A375 (cell line): Measurements from ENCODE around the gene ADAT3. TPM values are rescaled to one million over a fixed set of nuclear protein-coding genes. Genes with fewer than 3 reads are reported as not detected.

ENCODE experiments used
- total RNA-seq: library from RNA; depleted of rRNA; stranded (reverse); fragments of >200 nt; shearing (Covaris generic); gene quantifications from 2 replicates; pipeline ENCODE4 v1.2.3, GENCODE V29; 2014; rRNA removed

ADAT3 gene
- 2.6 and 3.1 TPM in 2 replicates for total RNA-seq

GRCh38 chr19:1905110-1905862, at the start of gene ADAT3, which contains the start of gene SCAMP4:
TSS of gene ADAT3 (plus strand) at chr19:1905399. CDS start at chr19:1912048, 6,649 bp downstream.
TSS of gene SCAMP4 (plus strand) at chr19:1905399. CDS start at chr19:1915020, 9,621 bp downstream.

DNA sequence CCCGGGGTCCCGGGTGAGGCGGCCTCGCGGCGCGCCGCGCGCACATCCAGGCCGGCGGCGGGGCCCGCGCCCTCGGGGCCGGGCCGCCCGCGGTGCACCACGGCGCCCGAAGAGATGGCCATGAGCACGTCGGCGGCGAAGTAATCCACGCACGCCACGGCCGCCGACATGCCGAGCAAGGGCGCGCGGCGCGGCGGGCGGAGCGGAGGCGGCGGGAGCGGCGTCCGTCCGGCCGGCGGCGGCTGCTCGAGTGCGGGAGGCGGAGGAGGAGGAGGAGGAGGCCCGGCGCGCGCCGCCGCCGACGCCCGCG, 41.9 kb upstream of the ADAT3 start, which contains the start of gene KLF16:
Gene KLF16 (minus strand): TSS at position 252 of the 310 bp plus-strand sequence. CDS start 82 bp downstream, at position 170.

DNA sequence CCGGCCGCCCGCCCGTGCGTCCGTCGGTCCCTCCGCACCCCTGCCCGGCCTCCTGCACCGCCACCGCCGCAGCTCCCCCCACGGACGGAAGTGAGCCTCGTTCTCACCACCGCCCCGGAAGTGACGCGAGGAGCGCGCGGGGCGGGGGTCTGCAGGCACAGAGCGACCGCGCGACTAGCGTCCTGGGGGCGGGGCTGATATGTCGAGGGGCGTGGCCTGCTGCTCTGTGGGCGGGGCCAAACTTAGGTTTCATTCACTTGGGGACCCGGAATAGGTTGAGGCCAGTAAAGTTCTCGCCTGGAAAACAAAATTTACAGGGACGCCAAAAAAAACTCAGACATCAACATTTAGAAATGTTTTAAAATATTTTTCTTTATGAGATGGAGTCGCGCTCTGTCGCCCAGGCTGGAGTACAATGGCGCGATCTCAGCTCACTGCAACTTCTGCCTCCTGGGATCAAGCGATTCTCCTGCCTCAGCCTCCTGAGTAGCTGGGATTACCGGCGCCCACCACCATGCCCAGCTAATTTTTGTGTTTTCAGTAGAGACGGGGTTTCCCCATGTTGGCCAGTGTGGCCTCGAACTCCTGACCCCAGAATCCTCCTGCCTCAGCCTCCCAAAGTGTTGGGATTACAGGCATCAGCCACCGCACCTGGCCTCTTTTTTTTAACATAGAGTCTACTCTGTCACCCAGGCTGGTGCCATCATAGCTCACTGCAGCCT, 19.6 kb upstream of the ADAT3 start, which contains the start of gene ABHD17A:
Gene ABHD17A (minus strand): TSS at position 99 of the 722 bp plus-strand sequence. CDS start 3,930 bp downstream, outside the sequence.

GRCh38 chr19:1941146-1942077, 36.2 kb downstream of the ADAT3 start, which contains the start of gene CSNK1G2:
TSS of gene CSNK1G2 (plus strand) at chr19:1941172. CDS start at chr19:1969773, 28,601 bp downstream.

Other genes starting within 250 kb of the ADAT3 start
- gene ONECUT3, start 151.9 kb upstream of the ADAT3 start, total RNA-seq, result not detected in 2 replicates
- 1.5 and 1.7 TPM in 2 replicates for gene ATP8B3, start 93.1 kb upstream of the ADAT3 start, total RNA-seq
- gene REXO1, start 56.9 kb upstream of the ADAT3 start, total RNA-seq, result 17.4 and 20.0 TPM in 2 replicates
- 8.6 and 9.3 TPM in 2 replicates for gene KLF16, start 41.8 kb upstream of the ADAT3 start, total RNA-seq
- 72.0 and 73.1 TPM in 2 replicates for gene ABHD17A, start 19.9 kb upstream of the ADAT3 start, total RNA-seq
- gene SCAMP4, start within 50 bp of the ADAT3 start, total RNA-seq, result 29.7 and 37.5 TPM in 2 replicates
- gene CSNK1G2, start 35.8 kb downstream of the ADAT3 start, total RNA-seq, result 60.4 and 62.6 TPM in 2 replicates
- 39.4 and 44.9 TPM in 2 replicates for gene BTBD2, start 110.3 kb downstream of the ADAT3 start, total RNA-seq
- gene MKNK2, start 145.8 kb downstream of the ADAT3 start, total RNA-seq, result 70.0 and 70.3 TPM in 2 replicates
- 8.4 and 10.2 TPM in 2 replicates for gene MOB3A, start 190.9 kb downstream of the ADAT3 start, total RNA-seq
- 3.6 and 6.2 TPM in 2 replicates for gene IZUMO4, start 191.5 kb downstream of the ADAT3 start, total RNA-seq
- 72.0 and 80.1 TPM in 2 replicates for gene AP3D1, start 246.2 kb downstream of the ADAT3 start, total RNA-seq